Caco-2 (cell line): ENCODE results near the gene ACSS2. TPM values are rescaled to one million over a fixed set of nuclear protein-coding genes. Genes with fewer than 3 reads are reported as not detected.

Experiments
- BruUV-seq: library from RNA; stranded (reverse); fragments of 400-500 nt; replicated peaks from 2 replicates; lab custom pipeline; 2021; lab: Mats Ljungman, UMichigan
- CTCF ChIA-PET: fragments of 300-600 bp; sonication (Branson Sonifier 250); formaldehyde crosslinking; loops from one replicate; lab custom pipeline; 2022; ENCODE audit warnings: antibody characterized with exemption; lab: Charles Lee
- POLR2A ChIA-PET: fragments of 300-600 bp; sonication (Branson Sonifier 250); formaldehyde crosslinking; loops from one replicate; lab custom pipeline; 2022; ENCODE audit warnings: antibody characterized with exemption; lab: Charles Lee
- DNase-seq, 2 experiments: peaks; one replicate each; pipeline versions ENCODE4 v3.0.0 to v3.0.0-alpha.2; 2020 to 2022
- H3K27me3 ChIP-seq: replicated peaks from 2 replicates; pipeline ENCODE4 v1.6.0; 2011; ENCODE audit warnings: low read length; ENCODE audit not compliant: control insufficient read depth, insufficient read depth
- H3K36me3 ChIP-seq: 2 replicates; pipeline ENCODE4 v1.5.1; 2011; ENCODE audit warnings: low read length; ENCODE audit not compliant: control insufficient read depth, insufficient read depth
- H3K4me1 ChIP-seq: fragments of 250-450 bp; sonication (Bioruptor Pico); 2 replicates; pipeline ENCODE4 v1.5.1; 2020; ENCODE audit warnings: mild to moderate bottlenecking
- H3K4me3 ChIP-seq: 2 replicates; pipeline ENCODE4 v1.5.1; 2011; ENCODE audit warnings: low read depth, mild to moderate bottlenecking, control low read depth, low read length
- H3K9me3 ChIP-seq: fragments of 250-450 bp; sonication (Bioruptor Pico); 2 replicates; pipeline ENCODE4 v1.5.1; 2020; ENCODE audit warnings: mild to moderate bottlenecking, moderate library complexity
- H3K27ac Mint-ChIP-seq: one replicate; pipeline ENCODE4 v1.8.0; 2022; ENCODE audit warnings: mixed read lengths; ENCODE audit not compliant: unreplicated experiment
- H3K27me3 Mint-ChIP-seq: one replicate; pipeline ENCODE4 v1.8.0; 2022; ENCODE audit warnings: mixed read lengths; ENCODE audit not compliant: insufficient read depth, unreplicated experiment
- H3K36me3 Mint-ChIP-seq: one replicate; pipeline ENCODE4 v1.8.0; 2022; ENCODE audit warnings: mild to moderate bottlenecking, mixed read lengths; ENCODE audit not compliant: insufficient read depth, unreplicated experiment
- H3K4me1 Mint-ChIP-seq: one replicate; pipeline ENCODE4 v1.8.0; 2022; ENCODE audit warnings: low read depth, mixed read lengths; ENCODE audit not compliant: unreplicated experiment
- H3K4me3 Mint-ChIP-seq: one replicate; pipeline ENCODE4 v1.8.0; 2022; ENCODE audit warnings: mild to moderate bottlenecking, moderate library complexity, mixed read lengths; ENCODE audit not compliant: unreplicated experiment
- H3K9me3 Mint-ChIP-seq: one replicate; pipeline ENCODE4 v1.8.0; 2022; ENCODE audit warnings: mixed read lengths; ENCODE audit not compliant: unreplicated experiment
- intact Hi-C: fragments of 100-400 bp; cut with micrococcal nuclease; formaldehyde crosslinking; loops from one replicate; pipeline ENCODE4 v1.10.0; 2022; ENCODE audit not compliant: unreplicated experiment
- total RNA-seq: library from RNA; stranded (reverse); gene quantifications from 2 replicates; pipeline ENCODE4 v1.2.3, GENCODE V29; 2022
- TF ChIP-seq, protein P1 (sequence below), 2 experiments: fragments of 200-600 bp in 1 of 2; IDR thresholded peaks; 1 replicate in 1 of 2; 2 replicates in 1 of 2; pipeline versions ENCODE4 v1.5.1 to v1.8.0; 2011 to 2022; ENCODE audit warnings: antibody characterized with exemption in 1 of 2, control low read depth in 1 of 2, inconsistent platforms in 1 of 2, low read depth in 1 of 2, low read length in 1 of 2, mild to moderate bottlenecking in 1 of 2, moderate library complexity in 1 of 2; ENCODE audit not compliant: insufficient read depth in 1 of 2, severe bottlenecking in 1 of 2, unreplicated experiment in 1 of 2

The ACSS2 gene
- total RNA-seq, 1 experiment from 2014 or later = 76.0 TPM

DNA sequence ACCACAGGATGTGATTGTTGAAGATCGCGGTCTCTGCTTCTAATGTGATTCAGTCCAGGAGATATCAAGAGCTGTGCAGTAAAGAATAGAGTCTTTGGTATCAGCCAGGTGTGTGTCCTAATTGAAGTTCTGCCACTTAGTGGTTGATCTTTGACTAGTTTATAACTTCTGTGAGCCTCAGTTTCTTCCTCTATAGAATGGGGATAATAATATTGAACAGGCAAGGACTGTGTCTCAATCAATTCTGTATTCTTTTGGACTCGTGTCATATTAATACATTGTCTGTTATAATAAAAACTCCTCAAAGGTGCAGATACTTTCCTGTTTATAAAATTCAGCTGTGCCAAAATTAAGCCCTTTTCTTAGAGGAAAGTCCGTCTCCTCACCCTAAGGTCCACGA lies 27.8 kb upstream of the ACSS2 start:
- no peak for DNase-seq
- no peak overlapping the region for H3K4me3 Mint-ChIP-seq
- intact Hi-C loops = no loop called here
- H3K4me1 Mint-ChIP-seq = no peaks in the 10 kb centered on the region
- H3K9me3 ChIP-seq = no peaks in the 10 kb centered on the region
- ChIA-PET POLR2A (no interaction called here), CTCF (no interaction called here)
- no TSS peak for BruUV-seq
- H3K9me3 Mint-ChIP-seq = no peaks in the 10 kb centered on the region
- peaks cover 2% of the 10 kb centered on the region for H3K36me3 ChIP-seq
- no peak overlapping the region for H3K27ac Mint-ChIP-seq
- no peaks in the 10 kb centered on the region for H3K27me3 ChIP-seq
- TF ChIP-seq, protein P1, sequence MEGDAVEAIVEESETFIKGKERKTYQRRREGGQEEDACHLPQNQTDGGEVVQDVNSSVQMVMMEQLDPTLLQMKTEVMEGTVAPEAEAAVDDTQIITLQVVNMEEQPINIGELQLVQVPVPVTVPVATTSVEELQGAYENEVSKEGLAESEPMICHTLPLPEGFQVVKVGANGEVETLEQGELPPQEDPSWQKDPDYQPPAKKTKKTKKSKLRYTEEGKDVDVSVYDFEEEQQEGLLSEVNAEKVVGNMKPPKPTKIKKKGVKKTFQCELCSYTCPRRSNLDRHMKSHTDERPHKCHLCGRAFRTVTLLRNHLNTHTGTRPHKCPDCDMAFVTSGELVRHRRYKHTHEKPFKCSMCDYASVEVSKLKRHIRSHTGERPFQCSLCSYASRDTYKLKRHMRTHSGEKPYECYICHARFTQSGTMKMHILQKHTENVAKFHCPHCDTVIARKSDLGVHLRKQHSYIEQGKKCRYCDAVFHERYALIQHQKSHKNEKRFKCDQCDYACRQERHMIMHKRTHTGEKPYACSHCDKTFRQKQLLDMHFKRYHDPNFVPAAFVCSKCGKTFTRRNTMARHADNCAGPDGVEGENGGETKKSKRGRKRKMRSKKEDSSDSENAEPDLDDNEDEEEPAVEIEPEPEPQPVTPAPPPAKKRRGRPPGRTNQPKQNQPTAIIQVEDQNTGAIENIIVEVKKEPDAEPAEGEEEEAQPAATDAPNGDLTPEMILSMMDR (IDR thresholded peaks at IDR 0.05; ENCODE audit: insufficient read depth in 1 of 2, low read depth in 1 of 2, low read length in 1 of 2, severe bottlenecking in 1 of 2, unreplicated experiment in 1 of 2) = no peak
- peaks cover 4% of the 10 kb centered on the region for H3K36me3 Mint-ChIP-seq
- no peak overlapping the region for H3K4me3 ChIP-seq
- no peaks in the 10 kb centered on the region for H3K4me1 ChIP-seq
- H3K27me3 Mint-ChIP-seq = no peaks in the 10 kb centered on the region

DNA sequence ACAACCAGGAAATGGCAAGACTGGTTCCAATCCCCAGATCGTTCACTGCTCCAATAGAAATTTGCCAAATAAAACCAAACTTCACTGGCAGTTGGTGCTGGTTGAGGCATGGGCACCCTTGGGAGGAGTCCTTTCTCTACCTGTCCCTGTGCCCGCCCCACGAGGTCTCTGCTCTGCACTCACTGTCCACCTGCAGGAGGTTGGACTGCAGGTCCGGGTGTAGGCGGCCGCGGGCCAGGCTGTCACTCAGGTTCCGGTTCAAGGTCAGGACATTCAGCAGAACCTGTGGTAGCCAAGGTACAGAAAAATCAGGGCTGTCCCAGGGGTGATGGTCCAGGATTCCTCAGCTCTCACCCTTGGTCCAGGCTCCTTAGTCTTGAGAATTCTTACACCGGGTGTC lies 26.6 kb upstream of the ACSS2 start:
- Histone ChIP-seq H3K9me3 (no peaks in the 10 kb centered on the region), H3K36me3 (peaks cover 3% of the 10 kb centered on the region), H3K27me3 (no peaks in the 10 kb centered on the region), H3K4me3 (no peak overlapping the region), H3K4me1 (no peaks in the 10 kb centered on the region)
- TF ChIP-seq, protein P1 (IDR thresholded peaks at IDR 0.05; ENCODE audit: insufficient read depth in 1 of 2, low read depth in 1 of 2, low read length in 1 of 2, severe bottlenecking in 1 of 2, unreplicated experiment in 1 of 2) = no peak
- POLR2A ChIA-PET = no interaction called here
- BruUV-seq = no TSS peak
- CTCF ChIA-PET = no interaction called here
- Mint-ChIP-seq H3K27ac (no peak overlapping the region), H3K4me1 (no peaks in the 10 kb centered on the region), H3K27me3 (no peaks in the 10 kb centered on the region), H3K4me3 (no peak overlapping the region), H3K36me3 (peaks cover 4% of the 10 kb centered on the region), H3K9me3 (no peaks in the 10 kb centered on the region)
- intact Hi-C loops = no loop called here
- DNase-seq = peak in 1 of 2 experiments; percentile 41

DNA sequence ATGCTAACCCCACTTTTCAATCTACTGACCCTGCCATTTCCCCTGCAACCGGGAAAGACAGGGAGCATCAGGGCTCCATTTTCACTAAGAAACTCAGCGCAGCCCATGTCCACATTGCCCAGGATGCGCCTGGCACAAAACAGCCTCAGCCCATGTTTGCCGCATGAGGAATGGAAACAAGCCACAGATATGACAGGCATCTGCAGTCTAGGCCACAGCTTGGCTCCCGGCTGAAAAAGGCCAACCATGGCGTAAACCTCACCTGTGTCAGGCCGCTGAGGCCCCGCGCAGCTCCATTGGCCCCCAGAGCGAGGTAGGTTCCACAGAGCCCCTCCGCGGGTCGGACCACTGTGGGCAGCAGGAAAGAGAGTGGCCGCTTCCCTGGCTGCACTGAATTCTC lies 25.4 kb upstream of the ACSS2 start:
- Mint-ChIP-seq H3K4me3 (no peak overlapping the region), H3K9me3 (no peaks in the 10 kb centered on the region), H3K4me1 (no peaks in the 10 kb centered on the region), H3K27ac (no peak overlapping the region), H3K27me3 (no peaks in the 10 kb centered on the region), H3K36me3 (peaks cover 4% of the 10 kb centered on the region)
- Histone ChIP-seq H3K9me3 (no peaks in the 10 kb centered on the region), H3K4me3 (no peak overlapping the region), H3K36me3 (peaks cover 4% of the 10 kb centered on the region), H3K4me1 (no peaks in the 10 kb centered on the region), H3K27me3 (no peaks in the 10 kb centered on the region)
- intact Hi-C loops = no loop called here
- peak in 1 of 2 experiments; percentile 36 for DNase-seq
- TF ChIP-seq, protein P1 (IDR thresholded peaks at IDR 0.05; ENCODE audit: insufficient read depth in 1 of 2, low read depth in 1 of 2, low read length in 1 of 2, severe bottlenecking in 1 of 2, unreplicated experiment in 1 of 2) = no peak
- BruUV-seq = no TSS peak
- ChIA-PET POLR2A (no interaction called here), CTCF (interaction anchor here (0.6 kb wide), 1 partner anchor 107 kb away, joined by 7 read pairs; no protein-coding TSS in a partner anchor)
